GM19240 (cell line): ENCODE data around the gene ZNF775.
"Not testable (repeated sequence)": the region's sequence is repeated elsewhere in the genome, so short reads cannot be mapped to it uniquely, and the experiment has no call there.

ENCODE experiments used
- DNase-seq: peaks from one replicate; pipeline ENCODE4 v3.0.0; 2011; ENCODE audit warnings: low spot score; ENCODE audit not compliant: insufficient read length

ZNF775 gene

GRCh38 chr7:150382123-150382843, 3.2 kb downstream of the ZNF775 start:
- no peak for DNase-seq

GRCh38 chr7:150382844-150383225, 3.7 kb downstream of the ZNF775 start:
- DNase-seq, result no peak

DNA sequence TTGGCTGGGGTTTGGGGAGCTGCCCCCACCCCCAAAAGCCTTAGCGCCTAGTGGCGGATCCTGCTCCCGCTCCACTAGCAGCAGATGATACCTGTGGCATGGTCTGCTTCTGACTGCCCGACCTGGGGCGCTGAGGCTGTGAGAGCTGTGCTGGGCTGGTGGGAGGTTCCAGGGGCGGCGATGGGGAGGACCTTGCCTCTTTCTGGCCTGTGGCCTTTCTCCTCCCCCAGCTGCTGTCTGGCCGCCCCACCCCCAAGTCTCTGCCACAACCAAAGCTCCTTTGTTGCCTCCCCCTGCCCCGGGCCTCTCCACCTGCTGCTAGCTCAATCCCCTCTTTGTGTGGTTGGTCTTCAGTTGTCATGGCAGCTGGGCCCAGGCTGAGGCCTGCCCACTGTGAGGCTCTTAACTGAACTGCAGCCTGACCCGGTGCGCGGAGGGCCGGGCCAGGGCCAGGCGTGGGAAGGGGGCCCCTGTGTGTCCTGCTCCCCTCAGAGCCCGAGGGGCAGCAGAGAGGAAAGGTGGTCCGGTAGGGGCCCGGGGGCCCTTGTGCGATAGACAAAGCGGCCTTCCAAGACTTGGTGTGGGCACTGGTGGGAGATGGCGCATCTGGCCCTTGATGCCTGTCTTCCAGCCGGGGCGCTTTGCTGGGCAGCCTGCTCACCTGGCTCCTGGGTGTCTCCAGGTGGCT, 4.7 kb downstream of the ZNF775 start:
- DNase-seq, result no peak

DNA sequence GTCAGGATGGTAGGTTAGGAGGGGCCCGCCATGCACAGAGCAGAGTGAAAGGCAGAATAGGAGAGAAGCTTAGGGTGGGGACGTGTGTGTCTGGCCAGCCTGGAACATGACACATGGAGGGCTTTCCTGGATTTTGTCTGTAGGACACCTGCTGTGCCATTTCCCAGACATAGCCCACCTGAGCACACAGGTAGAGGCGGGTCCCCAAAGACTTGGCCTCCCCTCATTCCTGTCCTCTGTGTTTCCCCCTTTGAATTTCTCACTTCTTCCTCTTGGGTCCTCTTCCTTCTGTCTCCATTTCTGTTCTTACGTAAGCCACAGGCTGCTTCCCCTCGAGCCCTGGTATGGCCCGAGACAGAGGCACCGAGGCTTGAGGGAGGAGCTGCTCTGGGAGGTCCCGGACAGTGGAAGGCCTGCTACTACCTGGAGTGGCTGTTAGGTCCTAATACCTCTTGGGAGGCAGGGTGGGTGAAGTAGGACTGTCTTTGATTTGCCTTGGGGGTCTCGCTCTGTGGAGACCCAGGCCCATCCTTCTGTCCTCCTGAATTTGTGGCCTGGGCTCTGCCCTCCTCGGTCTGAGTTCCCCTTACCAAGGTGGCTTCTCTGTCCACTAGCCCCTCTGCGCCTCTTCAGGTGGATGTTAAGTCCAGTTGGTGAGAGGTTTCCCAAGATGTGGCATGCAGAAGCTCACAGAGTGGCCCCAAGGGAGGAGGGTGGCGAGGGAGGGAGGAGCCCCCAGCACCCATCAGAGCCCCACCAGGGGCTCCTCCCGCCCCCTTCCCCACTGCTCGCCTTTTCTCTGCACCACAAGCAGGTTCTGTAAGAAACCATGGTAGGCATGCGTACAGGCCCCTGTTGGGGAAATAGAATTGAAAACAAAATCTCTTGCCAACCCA, 5.5 kb downstream of the ZNF775 start:
- DNase-seq, result no peak

DNA sequence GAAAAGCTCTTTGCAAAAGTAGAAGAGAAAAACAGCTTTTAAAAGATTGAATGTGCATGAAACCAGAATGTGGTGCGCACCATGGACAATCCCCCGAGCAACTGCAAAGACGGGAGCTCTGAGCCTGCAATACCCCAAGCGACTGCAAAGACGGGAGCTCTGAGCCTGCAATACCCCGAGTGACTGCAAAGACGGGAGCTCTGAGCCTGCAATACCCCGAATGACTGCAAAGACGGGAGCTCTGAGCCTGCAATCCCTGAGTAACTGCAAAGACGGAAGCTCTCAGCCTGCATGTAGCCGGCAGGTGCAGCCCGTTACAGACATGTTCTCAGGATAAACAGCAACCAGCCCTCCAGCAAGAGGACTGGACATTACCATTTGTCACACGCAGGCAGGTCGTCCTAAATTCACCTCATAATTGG, 6.2 kb downstream of the ZNF775 start:
- no peak for DNase-seq

GRCh38 chr7:150385884-150386283, 6.8 kb downstream of the ZNF775 start:
- not testable (repeated sequence) for DNase-seq

GRCh38 chr7:150388306-150388705, 9.2 kb downstream of the ZNF775 start:
- no peak for DNase-seq

DNA sequence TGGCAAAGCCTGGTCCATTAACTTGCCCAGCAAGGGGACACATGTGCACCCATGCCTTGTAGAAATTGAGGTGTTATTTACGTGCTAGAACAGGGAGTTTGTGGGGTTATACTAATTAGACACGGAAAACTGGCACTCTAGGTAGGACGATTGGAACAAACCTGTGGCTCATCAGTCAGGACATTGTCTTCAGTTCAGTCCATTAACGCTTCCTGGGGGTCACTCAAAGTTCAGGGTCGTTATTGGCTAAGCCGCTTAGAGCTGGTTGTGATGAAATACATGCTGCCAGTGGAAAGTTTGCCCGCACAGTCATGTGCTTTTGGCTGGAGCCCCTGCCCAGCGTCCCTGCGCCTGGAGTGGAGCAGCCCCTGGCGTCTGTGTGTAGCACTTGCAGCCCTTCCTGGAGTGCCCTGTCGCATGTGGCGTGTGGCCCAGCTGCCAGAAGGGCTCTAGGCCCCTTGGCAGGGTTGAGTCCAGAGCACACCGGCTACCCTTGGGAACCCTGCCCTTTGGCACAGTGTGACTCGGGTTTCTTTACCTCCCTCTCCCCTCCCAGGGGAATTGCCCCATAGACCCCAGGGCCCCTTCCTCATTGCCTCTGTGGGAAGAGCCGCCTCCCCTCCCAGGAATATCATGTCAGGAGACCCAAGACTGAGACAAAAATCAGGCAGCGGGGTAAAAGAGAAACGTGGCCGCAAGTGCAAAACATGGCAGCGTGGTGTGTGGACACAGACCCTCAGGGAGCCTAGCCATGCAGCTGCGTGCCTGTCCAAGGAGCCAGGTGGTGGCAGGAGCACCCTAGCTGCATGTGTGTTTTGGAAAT, 9.8 kb downstream of the ZNF775 start:
- DNase-seq, result no peak

DNA sequence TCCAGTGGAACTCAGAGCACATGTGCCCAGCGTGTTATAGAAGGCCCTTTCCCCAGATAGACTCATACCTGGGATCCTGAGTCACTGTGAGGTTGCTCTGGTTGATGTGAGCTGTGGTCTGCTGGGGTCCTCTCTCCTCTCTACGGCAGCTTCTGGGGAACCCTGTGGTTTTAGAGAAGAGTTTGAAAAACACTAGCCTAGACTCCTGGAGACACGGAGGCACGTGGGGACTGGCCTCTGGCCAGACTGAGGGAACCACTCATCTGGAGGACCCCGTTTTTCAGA, 10.3 kb downstream of the ZNF775 start:
- no peak for DNase-seq

DNA sequence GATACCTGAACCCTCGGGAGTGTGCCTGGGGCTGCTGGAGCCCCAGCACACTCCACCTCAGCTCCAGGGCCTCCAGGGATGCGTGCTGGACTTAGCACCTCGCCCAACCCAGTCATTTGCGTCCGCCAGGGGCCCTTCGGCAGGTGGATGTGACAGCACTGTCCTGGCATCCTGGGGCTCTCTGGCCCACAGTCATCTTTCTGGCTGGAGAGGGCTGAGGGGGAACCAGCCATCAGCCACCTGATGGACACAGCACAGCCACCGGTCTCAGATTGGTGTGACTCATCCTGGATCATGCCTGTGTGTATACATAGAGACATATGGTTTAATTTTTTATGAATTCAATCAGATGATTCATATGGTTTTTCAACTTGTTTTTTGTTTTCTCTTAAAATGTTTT, 11.1 kb downstream of the ZNF775 start:
- no peak for DNase-seq

- DNase-seq, result no peak
Measured at GRCh38 chr7:150393325-150393724, 14.2 kb downstream of the ZNF775 start.

- DNase-seq, result no peak
Measured at GRCh38 chr7:150396426-150396825, 17.3 kb downstream of the ZNF775 start.

DNA sequence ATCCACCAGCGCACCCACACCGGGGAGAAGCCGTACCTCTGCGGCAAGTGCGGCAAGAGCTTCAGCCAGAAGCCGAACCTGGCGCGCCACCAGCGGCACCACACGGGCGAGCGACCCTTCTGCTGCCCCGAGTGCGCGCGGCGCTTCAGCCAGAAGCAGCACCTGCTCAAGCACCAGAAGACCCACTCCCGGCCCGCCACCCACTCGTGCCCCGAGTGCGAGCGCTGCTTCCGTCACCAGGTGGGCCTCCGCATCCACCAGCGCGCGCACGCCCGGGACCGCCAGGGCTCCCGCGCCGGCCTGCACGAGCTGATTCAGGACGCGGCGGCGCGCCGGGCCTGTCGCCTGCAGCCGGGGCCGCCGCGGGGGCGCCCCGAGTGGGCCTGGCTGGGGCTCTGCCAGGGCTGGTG, 17.7 kb downstream of the ZNF775 start:
- DNase-seq, result no peak

DNA sequence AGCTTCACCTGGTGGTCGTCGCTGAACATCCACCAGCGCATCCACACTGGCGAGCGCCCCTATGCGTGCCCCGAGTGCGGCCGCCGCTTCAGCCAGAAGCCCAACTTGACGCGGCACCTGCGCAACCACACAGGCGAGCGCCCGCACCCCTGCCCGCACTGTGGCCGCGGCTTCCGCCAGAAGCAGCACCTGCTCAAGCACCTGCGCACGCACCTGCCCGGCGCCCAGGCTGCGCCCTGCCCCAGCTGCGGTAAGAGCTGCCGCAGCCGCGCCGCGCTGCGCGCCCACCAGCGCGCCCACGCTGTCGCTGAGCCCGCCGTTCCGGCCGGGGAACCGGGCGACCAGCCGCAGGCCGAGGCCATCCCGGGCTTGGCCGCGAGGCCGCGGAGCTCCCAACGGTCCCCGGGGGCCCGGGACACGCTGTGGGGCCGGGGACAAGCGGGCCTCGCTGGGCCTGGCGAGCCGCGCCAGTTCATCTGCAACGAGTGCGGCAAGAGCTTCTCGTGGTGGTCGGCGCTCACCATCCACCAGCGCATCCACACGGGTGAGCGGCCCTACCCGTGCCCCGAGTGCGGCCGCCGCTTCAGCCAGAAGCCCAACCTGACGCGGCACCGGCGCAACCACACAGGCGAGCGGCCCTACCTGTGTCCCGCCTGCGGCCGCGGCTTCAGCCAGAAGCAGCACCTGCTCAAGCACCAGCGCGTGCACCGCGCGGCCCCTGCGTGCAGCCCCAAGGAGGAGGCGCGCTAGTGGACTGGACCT, 18.4 kb downstream of the ZNF775 start:
- no peak for DNase-seq

- DNase-seq, result no peak
Measured at GRCh38 chr7:150398108-150398964, 19.2 kb downstream of the ZNF775 start.

DNA sequence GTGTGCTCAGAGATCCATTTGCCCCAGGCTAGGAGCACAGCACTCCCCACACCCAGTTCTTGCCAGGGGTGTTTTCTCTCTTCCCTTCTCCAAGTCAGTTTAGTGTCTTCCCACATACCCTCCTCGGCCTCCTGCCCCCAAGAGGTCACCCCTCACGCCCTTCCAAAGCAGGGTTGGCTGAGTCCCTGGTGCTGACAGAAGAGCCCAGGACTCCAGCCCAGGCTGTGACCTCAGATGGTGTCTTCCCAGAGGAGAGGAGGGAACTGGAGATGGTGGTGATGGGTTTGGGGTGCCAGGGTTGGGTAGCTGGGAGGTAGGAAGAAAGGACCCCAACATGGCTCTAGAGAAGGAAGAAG, 19.8 kb downstream of the ZNF775 start:
- DNase-seq, result no peak

GRCh38 chr7:150399421-150400007, 20.4 kb downstream of the ZNF775 start:
- no peak for DNase-seq

GRCh38 chr7:150400008-150400787, 21.1 kb downstream of the ZNF775 start:
- DNase-seq, result no peak
